Measurements from ENCODE around the gene TTC39B. TPM values are rescaled to one million over a fixed set of nuclear protein-coding genes. Genes with fewer than 3 reads are reported as not detected.
"Not testable (repeated sequence)": the region's sequence is repeated elsewhere in the genome, so short reads cannot be mapped to it uniquely, and the experiment has no call there.

The TTC39B gene
- 1 to 10 TPM; 1.9 to 3.6 (median 2.6) TPM for polyA plus RNA-seq (ENCODE audit: insufficient read length in 10 of 10)
- long read RNA-seq, donor 1 = 0 reads
- long read RNA-seq, donor 2 = 0 reads
- long read RNA-seq, donor 3 = 0 reads
- long read RNA-seq, donor 4, full-length matches to known transcripts = 1 of 1 reads
- long read RNA-seq, donor 4, partial matches to known transcripts = 0 of 1 reads
- long read RNA-seq, donor 4, other reads (novel, unspliced or antisense) = 0 of 1 reads
- long read RNA-seq, donor 5, full-length matches to known transcripts = 1 of 1 reads
- long read RNA-seq, donor 5, partial matches to known transcripts = 0 of 1 reads
- long read RNA-seq, donor 5, other reads (novel, unspliced or antisense) = 0 of 1 reads
- long read RNA-seq, donor 6 = 0 reads
- long read RNA-seq, donor 7 = 0 reads
- long read RNA-seq, donor 8 = 0 reads
- long read RNA-seq, donor 9 = 0 reads

DNA sequence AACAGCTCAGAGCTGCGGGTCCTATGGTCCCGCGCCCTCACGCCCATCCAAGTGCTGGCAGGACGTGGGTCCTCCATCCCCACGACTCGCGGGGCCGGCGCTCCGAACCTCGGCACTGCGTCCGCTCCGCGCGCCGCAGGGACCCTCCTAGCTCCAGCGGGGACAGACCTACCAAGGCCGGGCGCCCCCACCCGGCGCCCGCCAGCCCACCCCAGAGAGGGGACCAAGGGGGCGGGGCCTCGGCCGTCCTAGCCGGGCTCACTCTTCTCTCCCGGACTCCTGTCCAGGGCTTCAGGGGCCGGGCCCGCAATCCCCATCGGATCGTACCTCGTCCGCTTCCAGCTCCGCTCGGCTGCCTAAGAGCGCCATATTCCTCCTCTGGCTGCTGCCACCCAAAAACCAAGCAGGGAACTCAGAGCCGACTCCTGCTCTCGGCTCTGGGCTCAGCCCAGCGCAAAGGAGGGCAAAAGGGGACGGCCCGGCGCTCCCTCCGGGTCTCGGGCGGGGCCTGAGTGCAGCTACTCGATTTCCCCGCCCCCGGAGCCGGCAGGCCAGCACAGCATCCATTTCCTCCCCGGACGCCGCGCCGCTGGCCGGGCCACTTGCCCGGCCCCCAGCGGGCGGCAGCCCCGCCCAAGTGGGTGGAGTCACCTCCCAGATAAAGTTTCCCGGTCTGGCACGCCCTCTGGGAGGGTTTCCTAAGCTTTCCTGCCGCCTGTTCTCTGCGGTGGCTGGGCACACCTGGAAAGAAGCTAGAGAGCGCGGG is at the start of gene TTC39B:
Gene TTC39B (minus strand): TSS at position 460 of the 766 bp plus-strand sequence. CDS start 91 bp downstream, at position 369.
- peak; percentile 89 to 96 (median 93) for DNase-seq

- no peak for DNase-seq
Measured at GRCh38 chr9:15355669-15356068, 48.7 kb upstream of the TTC39B start.

- DNase-seq = no peak
Measured at GRCh38 chr9:15354713-15355112, 47.7 kb upstream of the TTC39B start.

DNA sequence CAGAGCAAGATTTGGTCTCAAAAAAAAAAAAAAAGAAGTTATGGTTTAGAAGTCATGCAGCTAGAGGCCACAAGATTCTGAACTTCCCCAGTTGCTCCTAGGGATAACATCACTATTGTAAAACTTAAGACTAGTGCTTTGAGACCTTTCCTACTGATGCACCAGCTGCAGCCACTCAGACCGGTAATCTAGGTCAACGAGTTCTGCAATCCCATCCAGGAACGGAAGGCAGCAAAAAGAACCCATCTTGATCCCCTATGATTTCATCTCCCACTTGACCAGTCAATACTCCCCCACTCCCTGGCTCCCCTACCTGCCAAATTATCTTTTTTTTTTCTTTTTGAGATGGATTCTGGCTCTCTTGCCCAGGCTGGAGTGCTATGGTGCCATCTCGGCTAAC is 46.9 kb upstream of the TTC39B start:
- no peak for DNase-seq

DNA sequence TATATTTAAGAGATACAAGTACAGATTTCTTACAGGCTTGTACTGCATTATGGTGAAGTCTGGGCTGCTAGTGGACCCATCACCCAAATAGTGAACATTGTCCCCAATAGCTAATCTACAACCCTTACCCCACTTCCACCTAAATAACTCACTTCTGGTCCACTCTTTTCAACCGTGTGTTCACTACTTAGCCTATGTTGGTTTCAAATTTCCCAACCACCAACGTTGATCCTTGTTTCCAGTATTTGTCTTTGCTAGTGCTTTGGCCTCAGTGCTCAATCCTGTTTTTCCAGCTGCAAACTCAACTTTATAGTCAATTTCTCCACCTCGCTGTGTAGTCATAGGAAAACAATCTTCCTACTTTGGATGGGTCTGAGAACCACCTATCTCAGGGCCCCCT is 45.3 kb upstream of the TTC39B start:
- no peak for DNase-seq

GRCh38 chr9:15349892-15350761 is 43.1 kb upstream of the TTC39B start:
- DNase-seq = no peak

- no peak for DNase-seq
Measured at GRCh38 chr9:15346837-15347236, 39.8 kb upstream of the TTC39B start.

- no peak for DNase-seq
Measured at GRCh38 chr9:15344191-15344590, 37.2 kb upstream of the TTC39B start.

DNA sequence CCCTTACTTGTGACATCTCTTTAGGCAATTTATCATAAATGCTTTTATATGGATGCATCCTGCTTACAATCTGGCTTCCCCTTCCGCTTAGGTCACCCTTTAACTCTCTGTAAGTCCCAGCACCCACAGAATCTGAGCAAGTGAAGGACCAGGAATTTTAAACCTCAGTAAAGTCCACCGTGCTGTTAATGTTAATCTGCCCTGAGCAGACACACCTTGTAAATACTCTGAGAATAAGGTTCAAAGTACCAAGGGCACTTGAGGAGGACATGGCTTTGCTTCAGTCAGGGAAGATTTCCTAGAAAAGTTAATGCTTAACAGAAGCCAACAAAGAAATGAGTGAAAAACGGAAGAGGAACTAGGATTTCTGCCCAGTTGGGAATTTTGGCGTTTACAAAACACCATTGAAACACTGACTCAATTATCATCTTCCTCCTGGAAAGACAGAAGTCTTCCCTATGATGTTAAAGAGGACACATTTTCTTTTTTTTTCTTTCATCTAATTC is 26.4 kb upstream of the TTC39B start:
- no peak for DNase-seq

DNA sequence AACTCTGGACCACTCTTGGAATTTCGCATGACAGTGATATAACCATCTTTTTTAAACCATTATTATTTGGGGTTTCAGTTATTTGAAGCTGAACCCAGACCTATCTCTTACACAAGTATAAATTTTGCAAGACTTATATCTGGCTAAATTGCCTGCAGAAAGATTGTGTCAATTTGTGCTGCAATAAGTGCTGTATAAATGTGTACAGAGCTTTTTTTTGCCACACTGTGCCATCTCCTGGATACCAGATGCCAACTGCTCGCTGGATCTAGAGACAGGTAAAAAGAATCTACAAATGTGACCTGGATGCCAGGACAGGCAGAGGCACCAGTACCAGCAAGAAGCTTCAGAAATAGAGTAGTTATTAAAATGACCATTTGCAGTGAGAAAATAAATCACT is 25.9 kb upstream of the TTC39B start:
- no peak for DNase-seq

DNA sequence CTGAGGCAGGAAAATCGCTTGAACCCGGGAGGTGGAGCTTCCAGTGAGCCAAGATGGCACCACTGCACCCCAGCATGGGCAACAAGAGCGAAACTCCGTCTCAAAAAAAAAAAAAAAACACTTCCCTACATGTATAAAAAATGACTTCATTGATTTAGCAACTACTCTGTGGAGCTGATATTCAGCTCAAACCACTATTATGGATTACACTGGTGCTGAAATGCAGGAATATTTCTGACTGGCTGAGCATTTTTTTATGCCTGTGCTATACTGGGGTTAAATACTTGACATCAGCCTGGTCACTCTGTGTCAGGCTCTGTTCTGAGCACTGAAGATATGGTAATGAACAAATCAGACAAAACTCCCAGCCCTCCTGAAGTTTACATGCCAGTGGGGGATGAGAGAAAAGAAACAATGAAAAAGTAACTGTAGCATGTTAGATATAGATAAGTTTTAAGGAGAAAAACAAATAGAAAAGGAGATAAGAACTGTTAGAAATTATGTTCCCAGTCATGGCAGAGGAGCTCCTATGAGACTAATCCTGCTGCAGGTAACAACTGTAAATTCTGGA is 22.6 kb upstream of the TTC39B start:
- DNase-seq = no peak

- DNase-seq = no peak
Measured at GRCh38 chr9:15328946-15329345, 21.9 kb upstream of the TTC39B start.

- DNase-seq = not testable (repeated sequence)
Measured at GRCh38 chr9:15322695-15323094, 15.7 kb upstream of the TTC39B start.

DNA sequence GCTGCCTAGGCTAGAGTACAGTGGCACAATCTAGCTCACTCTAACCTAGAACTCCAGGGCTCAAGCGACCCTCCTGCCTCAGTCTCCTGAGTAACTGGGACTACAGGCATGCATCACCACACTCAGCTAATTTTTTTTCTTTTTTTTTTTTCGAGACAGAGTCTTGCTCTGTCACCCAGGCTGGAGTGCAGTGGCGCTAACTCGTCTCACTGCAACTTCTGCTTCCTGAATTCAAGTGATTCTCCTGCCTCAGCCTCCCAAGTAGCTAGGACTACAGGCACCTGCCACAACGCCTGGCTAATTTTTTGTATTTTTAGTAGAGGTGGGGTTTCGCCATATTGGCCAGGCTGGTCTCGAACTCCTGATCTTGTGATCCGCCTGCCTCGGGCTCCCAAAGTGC is 12.6 kb upstream of the TTC39B start:
- not testable (repeated sequence) for DNase-seq

DNA sequence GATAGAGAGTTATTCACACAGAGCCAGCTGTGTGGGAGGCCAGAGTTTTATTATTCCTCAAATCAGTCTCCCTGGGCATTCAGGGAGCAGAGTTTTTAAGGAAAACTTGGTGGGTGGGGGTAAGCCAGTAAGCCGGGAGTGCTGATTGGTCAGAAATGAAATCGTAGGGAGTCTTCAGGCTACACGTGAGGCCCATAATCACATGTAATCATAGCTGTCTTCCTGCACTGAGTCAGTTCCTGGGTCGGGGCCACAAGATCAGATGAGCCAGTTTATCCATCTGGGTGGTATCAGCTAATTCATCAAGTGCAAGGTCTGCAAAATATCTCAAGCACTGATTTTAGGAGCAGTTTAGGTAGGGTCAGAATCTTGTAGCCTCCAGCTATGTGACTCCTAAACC is 10.8 kb upstream of the TTC39B start:
- DNase-seq = no peak

- DNase-seq = no peak
Measured at GRCh38 chr9:15311607-15312006, 4.6 kb upstream of the TTC39B start.

DNA sequence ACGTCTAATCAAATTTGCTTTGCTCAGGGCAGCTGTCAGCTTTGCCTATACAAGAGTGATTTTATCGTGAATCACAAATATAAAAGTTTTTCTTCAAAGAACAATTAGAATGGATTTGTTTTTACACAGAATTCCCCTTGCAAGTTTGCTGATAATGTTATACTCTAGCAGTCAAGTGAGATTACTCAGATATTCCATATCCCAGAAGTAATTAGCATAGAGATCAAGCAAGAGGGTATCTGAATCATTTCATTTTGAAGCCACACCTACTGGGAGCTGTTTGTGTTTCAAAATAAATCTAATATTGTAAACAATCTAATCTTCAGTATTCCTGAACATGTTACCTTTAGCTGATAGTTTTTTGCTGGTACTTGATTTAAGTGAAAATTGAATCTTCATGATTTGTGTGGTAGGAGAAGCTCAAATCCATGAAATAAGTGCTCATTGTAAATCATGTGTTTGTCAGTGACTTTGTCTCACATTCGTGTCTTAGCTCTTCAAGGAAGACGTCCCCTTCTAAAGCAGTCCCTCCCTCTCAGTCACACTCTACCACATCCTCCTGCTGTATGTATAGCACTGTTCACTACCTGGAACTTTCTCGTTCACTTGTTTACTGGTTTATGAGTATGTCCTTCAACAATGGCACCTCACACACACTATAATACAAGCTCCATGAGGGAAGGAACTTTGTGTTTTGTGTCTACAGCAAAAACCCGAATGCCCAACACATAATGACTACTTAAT is 3.3 kb upstream of the TTC39B start:
- DNase-seq = no peak

DNA sequence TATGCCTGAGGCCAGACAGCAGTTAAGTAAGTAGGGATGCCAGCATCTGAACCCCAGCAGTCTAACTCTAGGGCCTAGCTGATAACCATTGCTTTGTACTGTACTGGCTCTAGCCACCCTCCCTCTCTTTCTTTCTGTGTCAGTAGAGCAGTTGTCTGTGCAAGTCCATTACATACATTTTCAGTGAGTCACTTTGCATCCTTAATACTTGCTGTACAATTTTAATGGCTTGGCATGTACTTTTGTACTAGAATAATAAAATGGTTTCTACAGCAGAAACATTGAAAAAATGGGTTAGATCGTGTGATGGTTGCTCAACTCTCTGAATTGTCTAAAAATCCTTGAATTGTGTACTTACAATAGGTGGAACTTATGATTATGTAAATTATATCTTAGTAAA is 1.5 kb upstream of the TTC39B start:
- no peak for DNase-seq

DNA sequence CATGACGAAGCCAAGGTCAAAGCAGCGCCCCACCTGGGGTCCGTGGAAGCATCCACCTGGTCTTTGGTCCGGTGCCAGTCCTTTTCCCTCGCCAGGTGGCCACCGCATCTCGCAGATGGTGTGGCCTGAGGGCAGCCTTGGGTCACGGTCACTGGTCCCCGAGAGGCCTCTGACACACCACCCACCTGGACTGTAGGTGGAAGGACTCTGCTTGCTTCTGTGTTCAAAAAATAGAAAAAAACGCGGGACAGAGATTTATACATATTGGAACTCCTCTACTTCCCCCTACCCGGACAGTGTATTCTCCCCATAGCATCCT is 466 bp upstream of the TTC39B start:
- no peak for DNase-seq

DNA sequence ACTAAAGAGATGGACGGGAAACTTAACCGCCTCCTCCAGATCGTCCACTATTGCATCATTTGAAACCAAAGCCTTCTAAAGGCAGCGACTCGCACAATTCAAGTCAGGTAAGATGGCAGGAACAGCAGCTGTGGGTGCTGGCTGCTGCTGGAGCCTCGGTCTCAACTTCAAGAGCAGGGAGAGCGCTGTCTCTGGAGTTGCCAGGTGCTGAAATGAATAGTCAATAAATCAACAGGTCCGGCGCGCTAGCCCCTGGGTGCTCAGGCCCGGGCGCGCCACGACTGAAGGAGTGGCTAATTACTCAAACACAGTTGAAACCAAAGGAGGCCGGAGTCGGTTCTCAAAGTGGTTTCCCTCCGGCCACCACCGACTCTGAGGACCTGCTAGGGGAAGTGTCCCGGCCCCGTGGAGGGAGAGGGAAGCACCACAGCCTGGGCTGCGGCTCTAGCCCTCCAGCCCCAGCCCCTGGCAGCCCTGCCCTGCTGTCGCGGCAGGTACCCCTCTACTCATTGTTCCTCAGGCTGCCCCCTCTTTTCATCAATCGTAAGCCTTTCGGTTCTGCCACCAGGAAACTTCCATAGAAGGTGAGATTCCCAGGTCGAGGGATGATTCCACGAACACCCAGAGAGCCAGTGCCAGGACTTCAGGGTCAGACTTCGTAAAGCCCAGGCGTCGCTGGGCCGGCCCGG is 804 bp downstream of the TTC39B start:
- peak in 2 of 3 donors; percentile 55 to 81 for DNase-seq
